ENCODE results near the gene TUSC2.

Gene TUSC2

GRCh38 chr3:50276762-50277101, 51.3 kb downstream of the TUSC2 start:
- Histone ChIP-seq H2AFZ (ENCODE audit: low read length) (no peak overlapping the region), H3K4me2 (ENCODE audit: low read depth, low read length) (no peak overlapping the region), H3K9me3 (replicated peaks; ENCODE audit: insufficient read depth, low read length) (no peaks in the 10 kb centered on the region), H3K9me2 (replicated peaks; ENCODE audit: insufficient read depth, low read length) (no peaks in the 10 kb centered on the region), H3K4me3 (ENCODE audit: low read length) (no peak overlapping the region), H3K9ac (ENCODE audit: low read length) (no peak overlapping the region), H3K36me3 (replicated peaks; ENCODE audit: insufficient read depth, low read length) (no peaks in the 10 kb centered on the region), H3K4me1 (ENCODE audit: low read length) (peaks cover 13% of the 10 kb centered on the region; the same call in 1 of the 2 replicates), H4K20me1 (ENCODE audit: insufficient read depth, low read length) (no peaks in the 10 kb centered on the region), H3K79me2 (ENCODE audit: low read length) (no peaks in the 10 kb centered on the region), H3K27ac (ENCODE audit: low read length) (no peak overlapping the region), H3F3A (ENCODE audit: insufficient read depth, low read length) (no peaks in the 10 kb centered on the region), H3K27me3 (replicated peaks; ENCODE audit: insufficient read depth, low read length) (peaks cover 61% of the 10 kb centered on the region)
- no peak for DNase-seq
- TF ChIP-seq EZH2phosphoT487 (IDR thresholded peaks at IDR 0.05; ENCODE audit: low read length) (no peak), EZH2 (optimal IDR thresholded peaks at IDR 0.05; ENCODE audit: low read depth, low read length) (no peak), CTCF (IDR thresholded peaks at IDR 0.05; ENCODE audit: low read length) (no peak)

- Histone ChIP-seq H2AFZ (ENCODE audit: low read length) (no peak overlapping the region), H4K20me1 (ENCODE audit: insufficient read depth, low read length) (no peaks in the 10 kb centered on the region), H3K27me3 (replicated peaks; ENCODE audit: insufficient read depth, low read length) (peaks cover 66% of the 10 kb centered on the region), H3K9me2 (replicated peaks; ENCODE audit: insufficient read depth, low read length) (no peaks in the 10 kb centered on the region), H3K27ac (ENCODE audit: low read length) (no peak overlapping the region), H3K4me2 (ENCODE audit: low read depth, low read length) (no peak overlapping the region), H3F3A (ENCODE audit: insufficient read depth, low read length) (no peaks in the 10 kb centered on the region), H3K9ac (ENCODE audit: low read length) (no peak overlapping the region), H3K9me3 (replicated peaks; ENCODE audit: insufficient read depth, low read length) (no peaks in the 10 kb centered on the region), H3K36me3 (replicated peaks; ENCODE audit: insufficient read depth, low read length) (no peaks in the 10 kb centered on the region), H3K4me3 (ENCODE audit: low read length) (no peak overlapping the region), H3K4me1 (ENCODE audit: low read length) (peaks cover 13% of the 10 kb centered on the region; the same call in 1 of the 2 replicates), H3K79me2 (ENCODE audit: low read length) (no peaks in the 10 kb centered on the region)
- no peak for DNase-seq
- no peak for TF ChIP-seq EZH2 (optimal IDR thresholded peaks at IDR 0.05; ENCODE audit: low read depth, low read length)
- no peak for TF ChIP-seq EZH2phosphoT487 (IDR thresholded peaks at IDR 0.05; ENCODE audit: low read length)
- no peak for TF ChIP-seq CTCF (IDR thresholded peaks at IDR 0.05; ENCODE audit: low read length)
Observed at GRCh38 chr3:50275996-50276761, 51.8 kb downstream of the TUSC2 start.

- H2AFZ ChIP-seq (ENCODE audit: low read length) = no peak overlapping the region
- no peak for DNase-seq
- H3K79me2 ChIP-seq (ENCODE audit: low read length) = no peaks in the 10 kb centered on the region
- TF ChIP-seq EZH2 (optimal IDR thresholded peaks at IDR 0.05; ENCODE audit: low read depth, low read length) (no peak), CTCF (IDR thresholded peaks at IDR 0.05; ENCODE audit: low read length) (no peak), EZH2phosphoT487 (IDR thresholded peaks at IDR 0.05; ENCODE audit: low read length) (0 out of 2 replicates have a peak, but pooled peaks have one; percentile 19)
- H3F3A ChIP-seq (ENCODE audit: insufficient read depth, low read length) = no peaks in the 10 kb centered on the region
- no peak overlapping the region for H3K27ac ChIP-seq (ENCODE audit: low read length)
- no peaks in the 10 kb centered on the region for H3K9me3 ChIP-seq (replicated peaks; ENCODE audit: insufficient read depth, low read length)
- no peaks in the 10 kb centered on the region for H4K20me1 ChIP-seq (ENCODE audit: insufficient read depth, low read length)
- peaks cover 74% of the 10 kb centered on the region for H3K27me3 ChIP-seq (replicated peaks; ENCODE audit: insufficient read depth, low read length)
- no peaks in the 10 kb centered on the region for H3K36me3 ChIP-seq (replicated peaks; ENCODE audit: insufficient read depth, low read length)
- no peak overlapping the region for H3K9ac ChIP-seq (ENCODE audit: low read length)
- H3K4me1 ChIP-seq (ENCODE audit: low read length) = peaks cover 13% of the 10 kb centered on the region; the same call in 1 of the 2 replicates
- H3K4me3 ChIP-seq (ENCODE audit: low read length) = no peak overlapping the region
- H3K4me2 ChIP-seq (ENCODE audit: low read depth, low read length) = no peak overlapping the region
- H3K9me2 ChIP-seq (replicated peaks; ENCODE audit: insufficient read depth, low read length) = no peaks in the 10 kb centered on the region
Observed at GRCh38 chr3:50275141-50275995, 52.7 kb downstream of the TUSC2 start.

Data from MM.1S (cell line).